H1 (cell line): ENCODE measurements around the gene TP53BP2. TPM values are rescaled to one million over a fixed set of nuclear protein-coding genes. Genes with fewer than 3 reads are reported as not detected.

Experiments used
- BCL11A ChIP-seq, 2 experiments: IDR thresholded peaks; one replicate each; pipeline ENCODE4 v1.6.1; 2011; ENCODE audit warnings: low read depth in 2 of 2, low read length in 2 of 2, mild to moderate bottlenecking in 2 of 2
- CBX5 ChIP-seq: fragments of 300-800, 300-1000 bp; sonication (generic); IDR thresholded peaks from 2 replicates; pipeline ENCODE4 v1.7.1; 2016; ENCODE audit warnings: antibody characterized with exemption, low read length, low read depth
- polyA plus RNA-seq, 7 experiments: library from polyadenylated mRNA; depleted of rRNA in 3 of 7; stranded (reverse) in 5 of 7; unstranded in 2 of 7; fragments of >200 nt in 5 of 7; fragments of 200-250 nt in 2 of 7; gene quantifications; 1 replicate in 5 of 7; 2 replicates in 1 of 7; 4 replicates in 1 of 7; pipeline versions ENCODE4 v1.2.1 to v1.2.3, GENCODE V29; 2011 to 2013; ENCODE audit warnings: missing spikeins in 2 of 7, mixed read lengths in 2 of 7
- total RNA-seq: library from RNA; stranded (reverse); fragmentation: NEBNext Ultra II Directional; extraction: Animal tissue kit (Norgen Biotek cat#: 25700); gene quantifications from 2 replicates; pipeline ENCODE4 v1.2.1, GENCODE V29; 2021
- TF ChIP-seq, protein P1 (sequence below): fragments of 300-600 bp; sonication (generic); IDR thresholded peaks from 2 replicates; pipeline ENCODE4 v1.7.1; 2012; ENCODE audit warnings: low read length, moderate library complexity, mild to moderate bottlenecking, inconsistent platforms; ENCODE audit not compliant: insufficient replicate concordance

The TP53BP2 gene
- total and polyA plus RNA-seq, 2 of the 8 experiments (the other 6 are each of a cell fraction or from before 2014, with no cell fraction given), result 18.0 to 38.7 TPM

DNA sequence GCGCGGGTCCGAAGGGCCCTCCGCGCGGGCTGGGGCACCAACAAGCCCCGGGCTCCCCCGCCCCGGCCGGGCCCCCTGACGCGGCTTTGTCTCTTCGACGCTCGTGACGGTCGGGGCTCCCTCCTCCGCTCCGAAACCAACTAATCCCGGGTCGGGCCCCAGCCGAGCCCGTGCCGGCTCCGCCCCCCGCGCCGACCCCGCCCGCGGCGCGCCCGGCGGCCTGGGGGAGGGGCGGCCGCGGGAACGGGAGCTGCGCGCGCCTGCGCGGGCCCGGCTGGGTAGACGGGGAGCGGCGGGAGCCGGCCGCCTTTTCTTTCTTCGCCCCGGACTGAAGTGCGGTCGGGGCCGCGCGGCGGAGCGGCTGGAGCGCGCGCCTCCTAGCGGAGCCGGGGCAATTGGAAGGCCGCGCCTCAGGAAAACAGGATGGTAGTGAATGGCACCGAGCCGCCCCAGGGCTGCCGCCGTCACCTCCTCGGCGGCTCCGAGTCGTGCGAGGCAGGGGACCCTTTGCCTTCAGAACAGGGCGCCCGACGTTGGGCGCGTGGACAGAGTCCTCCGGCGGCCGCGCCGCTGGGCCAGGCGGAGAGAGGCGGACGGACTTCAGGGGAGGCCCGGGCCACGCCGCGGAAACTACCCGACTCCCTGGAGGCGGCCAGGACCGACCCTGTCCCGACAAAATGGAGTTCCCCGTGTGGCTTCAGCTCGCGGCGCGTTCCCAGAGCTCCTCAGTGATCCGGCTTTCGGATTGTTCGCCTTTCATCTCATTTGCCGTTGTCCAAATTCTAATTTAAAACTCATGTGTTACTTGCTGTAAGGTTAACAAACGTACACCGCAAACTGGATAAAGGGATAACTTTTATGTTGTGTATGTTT lies at the start of gene TP53BP2 (continued):
- TF ChIP-seq, protein P1, sequence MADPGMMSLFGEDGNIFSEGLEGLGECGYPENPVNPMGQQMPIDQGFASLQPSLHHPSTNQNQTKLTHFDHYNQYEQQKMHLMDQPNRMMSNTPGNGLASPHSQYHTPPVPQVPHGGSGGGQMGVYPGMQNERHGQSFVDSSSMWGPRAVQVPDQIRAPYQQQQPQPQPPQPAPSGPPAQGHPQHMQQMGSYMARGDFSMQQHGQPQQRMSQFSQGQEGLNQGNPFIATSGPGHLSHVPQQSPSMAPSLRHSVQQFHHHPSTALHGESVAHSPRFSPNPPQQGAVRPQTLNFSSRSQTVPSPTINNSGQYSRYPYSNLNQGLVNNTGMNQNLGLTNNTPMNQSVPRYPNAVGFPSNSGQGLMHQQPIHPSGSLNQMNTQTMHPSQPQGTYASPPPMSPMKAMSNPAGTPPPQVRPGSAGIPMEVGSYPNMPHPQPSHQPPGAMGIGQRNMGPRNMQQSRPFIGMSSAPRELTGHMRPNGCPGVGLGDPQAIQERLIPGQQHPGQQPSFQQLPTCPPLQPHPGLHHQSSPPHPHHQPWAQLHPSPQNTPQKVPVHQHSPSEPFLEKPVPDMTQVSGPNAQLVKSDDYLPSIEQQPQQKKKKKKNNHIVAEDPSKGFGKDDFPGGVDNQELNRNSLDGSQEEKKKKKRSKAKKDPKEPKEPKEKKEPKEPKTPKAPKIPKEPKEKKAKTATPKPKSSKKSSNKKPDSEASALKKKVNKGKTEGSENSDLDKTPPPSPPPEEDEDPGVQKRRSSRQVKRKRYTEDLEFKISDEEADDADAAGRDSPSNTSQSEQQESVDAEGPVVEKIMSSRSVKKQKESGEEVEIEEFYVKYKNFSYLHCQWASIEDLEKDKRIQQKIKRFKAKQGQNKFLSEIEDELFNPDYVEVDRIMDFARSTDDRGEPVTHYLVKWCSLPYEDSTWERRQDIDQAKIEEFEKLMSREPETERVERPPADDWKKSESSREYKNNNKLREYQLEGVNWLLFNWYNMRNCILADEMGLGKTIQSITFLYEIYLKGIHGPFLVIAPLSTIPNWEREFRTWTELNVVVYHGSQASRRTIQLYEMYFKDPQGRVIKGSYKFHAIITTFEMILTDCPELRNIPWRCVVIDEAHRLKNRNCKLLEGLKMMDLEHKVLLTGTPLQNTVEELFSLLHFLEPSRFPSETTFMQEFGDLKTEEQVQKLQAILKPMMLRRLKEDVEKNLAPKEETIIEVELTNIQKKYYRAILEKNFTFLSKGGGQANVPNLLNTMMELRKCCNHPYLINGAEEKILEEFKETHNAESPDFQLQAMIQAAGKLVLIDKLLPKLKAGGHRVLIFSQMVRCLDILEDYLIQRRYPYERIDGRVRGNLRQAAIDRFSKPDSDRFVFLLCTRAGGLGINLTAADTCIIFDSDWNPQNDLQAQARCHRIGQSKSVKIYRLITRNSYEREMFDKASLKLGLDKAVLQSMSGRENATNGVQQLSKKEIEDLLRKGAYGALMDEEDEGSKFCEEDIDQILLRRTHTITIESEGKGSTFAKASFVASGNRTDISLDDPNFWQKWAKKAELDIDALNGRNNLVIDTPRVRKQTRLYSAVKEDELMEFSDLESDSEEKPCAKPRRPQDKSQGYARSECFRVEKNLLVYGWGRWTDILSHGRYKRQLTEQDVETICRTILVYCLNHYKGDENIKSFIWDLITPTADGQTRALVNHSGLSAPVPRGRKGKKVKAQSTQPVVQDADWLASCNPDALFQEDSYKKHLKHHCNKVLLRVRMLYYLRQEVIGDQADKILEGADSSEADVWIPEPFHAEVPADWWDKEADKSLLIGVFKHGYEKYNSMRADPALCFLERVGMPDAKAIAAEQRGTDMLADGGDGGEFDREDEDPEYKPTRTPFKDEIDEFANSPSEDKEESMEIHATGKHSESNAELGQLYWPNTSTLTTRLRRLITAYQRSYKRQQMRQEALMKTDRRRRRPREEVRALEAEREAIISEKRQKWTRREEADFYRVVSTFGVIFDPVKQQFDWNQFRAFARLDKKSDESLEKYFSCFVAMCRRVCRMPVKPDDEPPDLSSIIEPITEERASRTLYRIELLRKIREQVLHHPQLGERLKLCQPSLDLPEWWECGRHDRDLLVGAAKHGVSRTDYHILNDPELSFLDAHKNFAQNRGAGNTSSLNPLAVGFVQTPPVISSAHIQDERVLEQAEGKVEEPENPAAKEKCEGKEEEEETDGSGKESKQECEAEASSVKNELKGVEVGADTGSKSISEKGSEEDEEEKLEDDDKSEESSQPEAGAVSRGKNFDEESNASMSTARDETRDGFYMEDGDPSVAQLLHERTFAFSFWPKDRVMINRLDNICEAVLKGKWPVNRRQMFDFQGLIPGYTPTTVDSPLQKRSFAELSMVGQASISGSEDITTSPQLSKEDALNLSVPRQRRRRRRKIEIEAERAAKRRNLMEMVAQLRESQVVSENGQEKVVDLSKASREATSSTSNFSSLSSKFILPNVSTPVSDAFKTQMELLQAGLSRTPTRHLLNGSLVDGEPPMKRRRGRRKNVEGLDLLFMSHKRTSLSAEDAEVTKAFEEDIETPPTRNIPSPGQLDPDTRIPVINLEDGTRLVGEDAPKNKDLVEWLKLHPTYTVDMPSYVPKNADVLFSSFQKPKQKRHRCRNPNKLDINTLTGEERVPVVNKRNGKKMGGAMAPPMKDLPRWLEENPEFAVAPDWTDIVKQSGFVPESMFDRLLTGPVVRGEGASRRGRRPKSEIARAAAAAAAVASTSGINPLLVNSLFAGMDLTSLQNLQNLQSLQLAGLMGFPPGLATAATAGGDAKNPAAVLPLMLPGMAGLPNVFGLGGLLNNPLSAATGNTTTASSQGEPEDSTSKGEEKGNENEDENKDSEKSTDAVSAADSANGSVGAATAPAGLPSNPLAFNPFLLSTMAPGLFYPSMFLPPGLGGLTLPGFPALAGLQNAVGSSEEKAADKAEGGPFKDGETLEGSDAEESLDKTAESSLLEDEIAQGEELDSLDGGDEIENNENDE, result no peak
- TF ChIP-seq BCL11A (IDR thresholded peaks at IDR 0.05; ENCODE audit: low read depth in 2 of 2, low read length in 2 of 2), result no peak
- TF ChIP-seq CBX5, result no peak
- TF ChIP-seq, all 59 proteins: peak for 13
